ENCODE results near the gene HUS1.

HUS1 gene

GRCh38 chr7:47941136-47941844, 38.1 kb downstream of the HUS1 start:
- H3K27me3 ChIP-seq (ENCODE audit: insufficient read depth, low read depth): no peaks in the 10 kb centered on the region
- H3K79me2 ChIP-seq (ENCODE audit: insufficient read depth, low read depth): no peaks in the 10 kb centered on the region
- no peak overlapping the region for H3K4me3 ChIP-seq (IDR thresholded peaks at IDR 0.05; ENCODE audit: insufficient read depth, low read depth, low read length)
- no peak overlapping the region for H3K9ac ChIP-seq
- H4K20me1 ChIP-seq (ENCODE audit: insufficient read depth): no peaks in the 10 kb centered on the region
- TF ChIP-seq, protein P1, sequence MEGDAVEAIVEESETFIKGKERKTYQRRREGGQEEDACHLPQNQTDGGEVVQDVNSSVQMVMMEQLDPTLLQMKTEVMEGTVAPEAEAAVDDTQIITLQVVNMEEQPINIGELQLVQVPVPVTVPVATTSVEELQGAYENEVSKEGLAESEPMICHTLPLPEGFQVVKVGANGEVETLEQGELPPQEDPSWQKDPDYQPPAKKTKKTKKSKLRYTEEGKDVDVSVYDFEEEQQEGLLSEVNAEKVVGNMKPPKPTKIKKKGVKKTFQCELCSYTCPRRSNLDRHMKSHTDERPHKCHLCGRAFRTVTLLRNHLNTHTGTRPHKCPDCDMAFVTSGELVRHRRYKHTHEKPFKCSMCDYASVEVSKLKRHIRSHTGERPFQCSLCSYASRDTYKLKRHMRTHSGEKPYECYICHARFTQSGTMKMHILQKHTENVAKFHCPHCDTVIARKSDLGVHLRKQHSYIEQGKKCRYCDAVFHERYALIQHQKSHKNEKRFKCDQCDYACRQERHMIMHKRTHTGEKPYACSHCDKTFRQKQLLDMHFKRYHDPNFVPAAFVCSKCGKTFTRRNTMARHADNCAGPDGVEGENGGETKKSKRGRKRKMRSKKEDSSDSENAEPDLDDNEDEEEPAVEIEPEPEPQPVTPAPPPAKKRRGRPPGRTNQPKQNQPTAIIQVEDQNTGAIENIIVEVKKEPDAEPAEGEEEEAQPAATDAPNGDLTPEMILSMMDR (conservative IDR thresholded peaks at IDR 0.05; ENCODE audit: low read depth, low read length): no peak
- no peaks in the 10 kb centered on the region for H3K36me3 ChIP-seq (ENCODE audit: insufficient read depth)
- no peak overlapping the region for H3K27ac ChIP-seq
- H3K4me1 ChIP-seq (ENCODE audit: low read depth, poor library complexity, severe bottlenecking): no peaks in the 10 kb centered on the region
- H2AFZ ChIP-seq (ENCODE audit: low read depth): no peak overlapping the region
- H3K4me2 ChIP-seq: no peak overlapping the region

- Histone ChIP-seq H4K20me1 (ENCODE audit: insufficient read depth) (no peaks in the 10 kb centered on the region), H3K79me2 (ENCODE audit: insufficient read depth, low read depth) (no peaks in the 10 kb centered on the region), H3K4me2 (no peak overlapping the region), H3K4me3 (IDR thresholded peaks at IDR 0.05; ENCODE audit: insufficient read depth, low read depth, low read length) (no peak overlapping the region), H3K36me3 (ENCODE audit: insufficient read depth) (no peaks in the 10 kb centered on the region), H3K9ac (no peak overlapping the region), H2AFZ (ENCODE audit: low read depth) (no peak overlapping the region), H3K27me3 (ENCODE audit: insufficient read depth, low read depth) (no peaks in the 10 kb centered on the region), H3K4me1 (ENCODE audit: low read depth, poor library complexity, severe bottlenecking) (no peaks in the 10 kb centered on the region), H3K27ac (no peak overlapping the region)
- TF ChIP-seq, protein P1 (conservative IDR thresholded peaks at IDR 0.05; ENCODE audit: low read depth, low read length): no peak
Measured at GRCh38 chr7:47940088-47941013, 39.1 kb downstream of the HUS1 start.

DNA sequence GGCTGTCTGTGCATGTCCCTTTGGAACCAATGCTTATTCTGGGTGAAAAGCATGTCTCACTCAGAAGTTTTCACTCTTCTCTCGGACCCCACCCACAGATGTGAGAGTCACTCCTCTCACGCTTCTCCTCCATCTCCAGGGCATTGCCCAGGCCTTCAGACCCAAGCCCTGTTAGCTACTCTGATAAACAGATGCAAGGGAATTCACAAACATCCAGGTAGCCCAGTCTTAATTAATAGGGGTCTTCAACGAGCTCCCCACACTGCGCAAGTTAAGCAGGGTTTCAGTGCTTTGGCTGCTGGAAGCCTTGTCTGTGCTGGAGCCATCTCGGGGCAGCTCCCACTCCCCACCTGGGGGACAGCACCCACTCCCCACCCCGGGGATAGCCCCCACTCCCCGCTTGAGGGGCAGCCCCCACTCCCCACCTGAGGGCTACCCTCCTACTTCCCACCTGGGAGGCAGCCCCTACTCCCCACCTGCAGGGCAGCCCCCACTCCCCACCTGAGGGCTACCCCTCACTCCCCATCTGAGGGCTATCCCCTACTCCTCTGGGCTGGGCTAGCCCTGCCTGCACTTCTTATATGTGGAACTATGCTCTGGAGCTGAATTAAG, 39.9 kb downstream of the HUS1 start:
- H3K4me3 ChIP-seq (IDR thresholded peaks at IDR 0.05; ENCODE audit: insufficient read depth, low read depth, low read length): no peak overlapping the region
- H4K20me1 ChIP-seq (ENCODE audit: insufficient read depth): no peaks in the 10 kb centered on the region
- no peak overlapping the region for H3K9ac ChIP-seq
- H2AFZ ChIP-seq (ENCODE audit: low read depth): no peak overlapping the region
- H3K27me3 ChIP-seq (ENCODE audit: insufficient read depth, low read depth): no peaks in the 10 kb centered on the region
- H3K79me2 ChIP-seq (ENCODE audit: insufficient read depth, low read depth): no peaks in the 10 kb centered on the region
- no peak overlapping the region for H3K4me2 ChIP-seq
- no peaks in the 10 kb centered on the region for H3K4me1 ChIP-seq (ENCODE audit: low read depth, poor library complexity, severe bottlenecking)
- H3K36me3 ChIP-seq (ENCODE audit: insufficient read depth): no peaks in the 10 kb centered on the region
- H3K27ac ChIP-seq: no peak overlapping the region
- TF ChIP-seq, protein P1 (conservative IDR thresholded peaks at IDR 0.05; ENCODE audit: low read depth, low read length): no peak

DNA sequence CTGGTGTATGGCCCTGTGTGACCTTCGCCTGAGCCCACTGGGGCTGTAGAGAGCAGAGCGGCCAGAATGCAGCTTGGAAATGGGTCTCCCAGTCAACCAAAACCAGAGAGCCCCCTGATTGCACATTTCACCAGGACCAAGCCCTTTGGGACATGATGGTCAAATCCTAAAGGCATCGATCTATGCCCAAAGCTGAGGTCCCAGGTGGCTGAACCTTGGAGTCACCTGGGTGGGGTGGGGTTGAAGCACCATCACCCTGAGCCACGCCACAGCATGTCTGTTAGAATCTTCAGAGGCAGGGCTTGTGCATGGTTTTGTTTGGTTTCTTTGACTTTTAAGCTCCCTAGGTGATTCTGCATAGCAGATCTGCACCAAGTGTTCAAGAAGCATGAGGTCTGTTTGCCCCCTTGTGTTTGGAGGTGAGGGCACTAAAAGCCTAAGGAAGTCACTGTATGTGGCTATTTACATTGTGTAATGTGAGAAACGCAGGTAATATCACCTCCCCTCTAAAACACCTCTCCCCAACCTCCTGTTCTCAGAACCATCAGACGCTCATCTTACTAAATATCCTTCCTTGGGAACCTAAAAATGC, 40.7 kb downstream of the HUS1 start:
- H3K4me1 ChIP-seq (ENCODE audit: low read depth, poor library complexity, severe bottlenecking): no peaks in the 10 kb centered on the region

More for the DNA sequence above, 40.7 kb downstream of the HUS1 start:
- no peaks in the 10 kb centered on the region for H3K36me3 ChIP-seq (ENCODE audit: insufficient read depth)
- H3K9ac ChIP-seq: no peak overlapping the region
- no peak overlapping the region for H3K4me2 ChIP-seq
- no peak overlapping the region for H3K4me3 ChIP-seq (IDR thresholded peaks at IDR 0.05; ENCODE audit: insufficient read depth, low read depth, low read length)
- no peaks in the 10 kb centered on the region for H3K27me3 ChIP-seq (ENCODE audit: insufficient read depth, low read depth)
- no peaks in the 10 kb centered on the region for H3K79me2 ChIP-seq (ENCODE audit: insufficient read depth, low read depth)
- no peaks in the 10 kb centered on the region for H4K20me1 ChIP-seq (ENCODE audit: insufficient read depth)
- TF ChIP-seq, protein P1 (conservative IDR thresholded peaks at IDR 0.05; ENCODE audit: low read depth, low read length): no peak
- H3K27ac ChIP-seq: no peak overlapping the region
- H2AFZ ChIP-seq (ENCODE audit: low read depth): no peak overlapping the region

All from KMS-11 (cell line).